Erythroblast (primary cell): Measurements from ENCODE around the gene POLH.
"Not testable (repeated sequence)": the region's sequence is repeated elsewhere in the genome, so short reads cannot be mapped to it uniquely, and the experiment has no call there.

Source experiments
- DNase-seq, 2 experiments: peaks; one replicate each; lab custom pipeline; 2025; lab: John Stamatoyannopoulos, UW
- GATA1 ChIP-seq: IDR thresholded peaks from 2 replicates; pipeline ENCODE4 v1.6.1; 2011; ENCODE audit warnings: low read depth, mild to moderate bottlenecking, control low read depth, low read length, moderate library complexity
- POLR2A ChIP-seq: IDR thresholded peaks from 2 replicates; pipeline ENCODE4 v1.6.1; 2011; ENCODE audit warnings: mild to moderate bottlenecking, low read length

Gene POLH

GRCh38 chr6:43579171-43579570 is 3.2 kb downstream of the POLH start:
- no peak for DNase-seq
- TF ChIP-seq GATA1 = no peak

- DNase-seq = no peak
- TF ChIP-seq GATA1 (no peak), POLR2A (no peak)
These were observed 6.9 kb downstream of the POLH start for GRCh38 chr6:43582911-43583310.

GRCh38 chr6:43584892-43585570 is 9.0 kb downstream of the POLH start:
- DNase-seq = no peak
- TF ChIP-seq POLR2A (no peak), GATA1 (no peak)

- DNase-seq = no peak
- TF ChIP-seq GATA1 (no peak), POLR2A (no peak)
These were observed 12.2 kb downstream of the POLH start for GRCh38 chr6:43588194-43588593.

- not testable (repeated sequence) for DNase-seq
These were observed 13.6 kb downstream of the POLH start for GRCh38 chr6:43589564-43589963.

- DNase-seq = no peak
These were observed 18.0 kb downstream of the POLH start for GRCh38 chr6:43593938-43594337.

GRCh38 chr6:43600595-43600994 is 24.6 kb downstream of the POLH start:
- DNase-seq = no peak
- no peak for TF ChIP-seq GATA1
- no peak for TF ChIP-seq POLR2A

More at GRCh38 chr6:43593938-43594337, 18.0 kb downstream of the POLH start:
- TF ChIP-seq POLR2A (no peak), GATA1 (no peak)

GRCh38 chr6:43604174-43604573 is 28.2 kb downstream of the POLH start:
- TF ChIP-seq POLR2A = no peak
- no peak for TF ChIP-seq GATA1
- DNase-seq = no peak

- TF ChIP-seq GATA1 (no peak), POLR2A (no peak)
- DNase-seq = no peak
These were observed 30.0 kb downstream of the POLH start for GRCh38 chr6:43606019-43606418.

GRCh38 chr6:43608310-43608763 is 32.4 kb downstream of the POLH start:
- peak; percentile 26 for TF ChIP-seq POLR2A
- no peak for TF ChIP-seq GATA1
- DNase-seq = peak; percentile 76 to 89

- TF ChIP-seq POLR2A = peak; percentile 6
- no peak for TF ChIP-seq GATA1
- DNase-seq = no peak
These were observed 32.8 kb downstream of the POLH start for GRCh38 chr6:43608807-43609206.

- TF ChIP-seq POLR2A (no peak), GATA1 (no peak)
- DNase-seq = no peak
These were observed 33.4 kb downstream of the POLH start for GRCh38 chr6:43609402-43609801.

- TF ChIP-seq GATA1 = no peak
- TF ChIP-seq POLR2A = no peak
These were observed 34.4 kb downstream of the POLH start for GRCh38 chr6:43610431-43610830.

GRCh38 chr6:43613721-43614395 is 37.9 kb downstream of the POLH start:
- TF ChIP-seq POLR2A (no peak), GATA1 (no peak)
- DNase-seq = no peak

More at GRCh38 chr6:43610431-43610830, 34.4 kb downstream of the POLH start:
- DNase-seq = no peak

GRCh38 chr6:43614396-43614730 is 38.4 kb downstream of the POLH start:
- TF ChIP-seq GATA1 (no peak), POLR2A (no peak)

More at GRCh38 chr6:43614396-43614730, 38.4 kb downstream of the POLH start:
- no peak for DNase-seq
